ENCODE results near the gene TBC1D3E. TPM values are rescaled to one million over a fixed set of nuclear protein-coding genes. Genes with fewer than 3 reads are reported as not detected.
"Not testable (repeated sequence)": the region's sequence is repeated elsewhere in the genome, so short reads cannot be mapped to it uniquely, and the experiment has no call there.

TBC1D3E gene
- polyA plus RNA-seq, 1 of the 3 experiments (the other 2 are of a cell fraction) = not detected

GRCh38 chr17:38134860-38135259 lies 7.1 kb downstream of the TBC1D3E start:
- H3K27ac ChIP-seq (ENCODE audit: low read depth in 2 of 2, low read length in 1 of 2); H3K9me2 ChIP-seq; H3K79me2 ChIP-seq (ENCODE audit: insufficient read depth); H3F3A ChIP-seq (replicated peaks; ENCODE audit: insufficient read depth); H3K27me3 ChIP-seq (ENCODE audit: insufficient read depth); H3K4me2 ChIP-seq; DNase-seq; H3K36me3 ChIP-seq (replicated peaks in 1 of 2; ENCODE audit: control insufficient read depth in 1 of 2, insufficient read depth in 2 of 2, low read length in 1 of 2); H2AFZ ChIP-seq (ENCODE audit: low read depth); H3K9ac ChIP-seq; CTCF ChIA-PET; H3K4me1 ChIP-seq (ENCODE audit: control insufficient read depth in 1 of 2, insufficient read depth in 2 of 2, low read depth in 1 of 2, low read length in 1 of 2); H4K20me1 ChIP-seq (ENCODE audit: insufficient read depth); H3K9me3 ChIP-seq; H3K4me3 ChIP-seq (ENCODE audit: low read depth in 2 of 2, low read length in 1 of 2); POLR2A ChIA-PET: not testable (repeated sequence)
- 91% methylated on average over 10 of the region's 16 CpGs for WGBS (ENCODE audit: low lambda C conversion rate)

Small RNA genes within 50 kb of the gene (small RNA-seq; reads per million reads assigned to genes)
- 0 reads per million in 7 experiments for gene RF00019
- 0 reads per million in 7 experiments for gene RNA5SP526

Other genes starting within 250 kb of the TBC1D3E start
- gene TBC1D3K, start 203.5 kb upstream of the TBC1D3E start, polyA plus RNA-seq (2012; rRNA removed) = not detected in 2 replicates
- gene TBC1D3L, start 138.9 kb upstream of the TBC1D3E start, polyA plus RNA-seq (2012; rRNA removed) = 15.8 and 19.9 TPM in 2 replicates
- gene TBC1D3D, start 124.0 kb upstream of the TBC1D3E start, polyA plus RNA-seq (2012; rRNA removed) = 0.10 and 0.19 TPM in 2 replicates
- gene TBC1D3C, start 59.3 kb upstream of the TBC1D3E start, polyA plus RNA-seq (2012; rRNA removed) = not detected in 2 replicates
- not detected in 2 replicates for gene TBC1D3, start 64.6 kb downstream of the TBC1D3E start, polyA plus RNA-seq (2012; rRNA removed)
- 35.5 and 42.8 TPM in 2 replicates for gene MRPL45, start 169.2 kb downstream of the TBC1D3E start, polyA plus RNA-seq (2012; rRNA removed)
- 0.02 TPM in 2 replicates for gene GPR179, start 216.0 kb downstream of the TBC1D3E start, polyA plus RNA-seq (2012; rRNA removed)
- gene SOCS7, start 223.9 kb downstream of the TBC1D3E start, polyA plus RNA-seq (2012; rRNA removed) = 7.4 and 10.0 TPM in 2 replicates

Measured in SK-N-SH (cell line).